ENCODE measurements around the gene LOC128125822.

The LOC128125822 gene

GRCh38 chr6:63533952-63534351, 38.3 kb upstream of the LOC128125822 start:
- no peaks in the 10 kb centered on the region for H3K36me3 ChIP-seq
- no peak overlapping the region for H3K4me3 ChIP-seq
- intact Hi-C loops (cut with DNase I; ENCODE audit: low total_unique reads), result no loop called here
- no peak overlapping the region for H3K27ac ChIP-seq
- H3K4me1 ChIP-seq, result no peaks in the 10 kb centered on the region
- no peak for TF ChIP-seq CTCF (IDR thresholded peaks at IDR 0.05)
- H3K27me3 ChIP-seq, result no peaks in the 10 kb centered on the region
- no peak for DNase-seq
- no peaks in the 10 kb centered on the region for H3K9me3 ChIP-seq

GRCh38 chr6:63537201-63537958, 34.9 kb upstream of the LOC128125822 start:
- Histone ChIP-seq H3K36me3 (no peaks in the 10 kb centered on the region), H3K27ac (no peak overlapping the region), H3K9me3 (no peaks in the 10 kb centered on the region), H3K4me1 (no peaks in the 10 kb centered on the region), H3K4me3 (no peak overlapping the region), H3K27me3 (no peaks in the 10 kb centered on the region)
- TF ChIP-seq CTCF (IDR thresholded peaks at IDR 0.05), result no peak
- intact Hi-C loops (cut with DNase I; ENCODE audit: low total_unique reads), result no loop called here
- no peak for DNase-seq

- intact Hi-C loops (cut with DNase I; ENCODE audit: low total_unique reads), result no loop called here
Measured at GRCh38 chr6:63537959-63538300, 34.4 kb upstream of the LOC128125822 start.

GRCh38 chr6:63538550-63538949, 33.7 kb upstream of the LOC128125822 start:
- no peak for DNase-seq
- intact Hi-C loops (cut with DNase I; ENCODE audit: low total_unique reads), result no loop called here
- no peaks in the 10 kb centered on the region for H3K9me3 ChIP-seq
- TF ChIP-seq CTCF (IDR thresholded peaks at IDR 0.05), result no peak
- no peaks in the 10 kb centered on the region for H3K4me1 ChIP-seq
- H3K27ac ChIP-seq, result no peak overlapping the region
- H3K27me3 ChIP-seq, result no peaks in the 10 kb centered on the region
- H3K36me3 ChIP-seq, result no peaks in the 10 kb centered on the region
- H3K4me3 ChIP-seq, result no peak overlapping the region

More at GRCh38 chr6:63537959-63538300, 34.4 kb upstream of the LOC128125822 start:
- no peak for TF ChIP-seq CTCF (IDR thresholded peaks at IDR 0.05)
- no peak for DNase-seq
- no peak overlapping the region for H3K4me3 ChIP-seq
- H3K4me1 ChIP-seq, result no peaks in the 10 kb centered on the region
- no peaks in the 10 kb centered on the region for H3K27me3 ChIP-seq
- no peaks in the 10 kb centered on the region for H3K9me3 ChIP-seq
- H3K36me3 ChIP-seq, result no peaks in the 10 kb centered on the region
- H3K27ac ChIP-seq, result no peak overlapping the region

- H3K36me3 ChIP-seq, result no peaks in the 10 kb centered on the region
- no peak for TF ChIP-seq CTCF (IDR thresholded peaks at IDR 0.05)
- no peaks in the 10 kb centered on the region for H3K27me3 ChIP-seq
- H3K27ac ChIP-seq, result no peak overlapping the region
- no peak overlapping the region for H3K4me3 ChIP-seq
- no peaks in the 10 kb centered on the region for H3K4me1 ChIP-seq
- no peaks in the 10 kb centered on the region for H3K9me3 ChIP-seq
- DNase-seq, result no peak
- intact Hi-C loops (cut with DNase I; ENCODE audit: low total_unique reads), result no loop called here
Measured at GRCh38 chr6:63543001-63543400, 29.3 kb upstream of the LOC128125822 start.

GRCh38 chr6:63543982-63544381, 28.3 kb upstream of the LOC128125822 start:
- Histone ChIP-seq H3K36me3 (no peaks in the 10 kb centered on the region), H3K9me3 (no peaks in the 10 kb centered on the region), H3K4me3 (no peak overlapping the region), H3K27ac (no peak overlapping the region), H3K4me1 (no peaks in the 10 kb centered on the region), H3K27me3 (no peaks in the 10 kb centered on the region)
- DNase-seq, result no peak
- TF ChIP-seq CTCF (IDR thresholded peaks at IDR 0.05), result no peak
- intact Hi-C loops (cut with DNase I; ENCODE audit: low total_unique reads), result no loop called here
